ENCODE measurements around the gene PRDX2. TPM values are rescaled to one million over a fixed set of nuclear protein-coding genes. Genes with fewer than 3 reads are reported as not detected.
A peak's percentile ranks its signal among the peaks of the same experiment; 100 is the strongest.

PRDX2 gene
- total RNA-seq, 1 donor from 2014 or later, result 235 TPM

GRCh38 chr19:12784394-12784870, 17.2 kb downstream of the PRDX2 start:
- no peak for DNase-seq (ENCODE audit: extremely low spot score, unreplicated experiment)
- Mint-ChIP-seq H3K4me1 (ENCODE audit: unreplicated experiment) (peaks cover 42% of the 10 kb centered on the region), H3K9me3 (ENCODE audit: unreplicated experiment) (no peaks in the 10 kb centered on the region), H3K4me3 (ENCODE audit: unreplicated experiment) (no peak overlapping the region), H3K36me3 (ENCODE audit: unreplicated experiment) (no peaks in the 10 kb centered on the region), H3K27ac (ENCODE audit: unreplicated experiment) (no peak overlapping the region), H3K27me3 (ENCODE audit: unreplicated experiment) (no peaks in the 10 kb centered on the region)
- no peak for TF ChIP-seq CTCF (IDR thresholded peaks at IDR 0.05)

GRCh38 chr19:12783849-12784393, 17.7 kb downstream of the PRDX2 start:
- Mint-ChIP-seq H3K27me3 (ENCODE audit: unreplicated experiment) (no peaks in the 10 kb centered on the region), H3K4me1 (ENCODE audit: unreplicated experiment) (peaks cover 42% of the 10 kb centered on the region), H3K36me3 (ENCODE audit: unreplicated experiment) (no peaks in the 10 kb centered on the region), H3K4me3 (ENCODE audit: unreplicated experiment) (peak overlapping the region; percentile 62), H3K27ac (ENCODE audit: unreplicated experiment) (no peak overlapping the region), H3K9me3 (ENCODE audit: unreplicated experiment) (no peaks in the 10 kb centered on the region)
- no peak for TF ChIP-seq CTCF (IDR thresholded peaks at IDR 0.05)
- no peak for DNase-seq (ENCODE audit: extremely low spot score, unreplicated experiment)

- TF ChIP-seq CTCF (IDR thresholded peaks at IDR 0.05), result no peak
- H3K9me3 Mint-ChIP-seq (ENCODE audit: unreplicated experiment), result no peaks in the 10 kb centered on the region
- DNase-seq (ENCODE audit: extremely low spot score, unreplicated experiment), result no peak
- H3K4me1 Mint-ChIP-seq (ENCODE audit: unreplicated experiment), result peaks cover 42% of the 10 kb centered on the region
- peak overlapping the region; percentile 62 for H3K4me3 Mint-ChIP-seq (ENCODE audit: unreplicated experiment)
- no peak overlapping the region for H3K27ac Mint-ChIP-seq (ENCODE audit: unreplicated experiment)
- no peaks in the 10 kb centered on the region for H3K36me3 Mint-ChIP-seq (ENCODE audit: unreplicated experiment)
- H3K27me3 Mint-ChIP-seq (ENCODE audit: unreplicated experiment), result no peaks in the 10 kb centered on the region
Observed at GRCh38 chr19:12783291-12783848, 18.2 kb downstream of the PRDX2 start.

GRCh38 chr19:12782424-12783290, 18.9 kb downstream of the PRDX2 start:
- Mint-ChIP-seq H3K36me3 (ENCODE audit: unreplicated experiment) (no peaks in the 10 kb centered on the region), H3K9me3 (ENCODE audit: unreplicated experiment) (no peaks in the 10 kb centered on the region), H3K4me1 (ENCODE audit: unreplicated experiment) (peaks cover 40% of the 10 kb centered on the region), H3K27ac (ENCODE audit: unreplicated experiment) (peak overlapping the region; percentile 85), H3K27me3 (ENCODE audit: unreplicated experiment) (no peaks in the 10 kb centered on the region), H3K4me3 (ENCODE audit: unreplicated experiment) (peak overlapping the region; percentile 70)
- DNase-seq (ENCODE audit: extremely low spot score, unreplicated experiment), result no peak
- TF ChIP-seq CTCF (IDR thresholded peaks at IDR 0.05), result no peak

- no peak for TF ChIP-seq CTCF (IDR thresholded peaks at IDR 0.05)
- no peak for DNase-seq (ENCODE audit: extremely low spot score, unreplicated experiment)
- Mint-ChIP-seq H3K36me3 (ENCODE audit: unreplicated experiment) (no peaks in the 10 kb centered on the region), H3K9me3 (ENCODE audit: unreplicated experiment) (no peaks in the 10 kb centered on the region), H3K4me3 (ENCODE audit: unreplicated experiment) (peak overlapping the region; percentile 70), H3K4me1 (ENCODE audit: unreplicated experiment) (peaks cover 44% of the 10 kb centered on the region), H3K27me3 (ENCODE audit: unreplicated experiment) (no peaks in the 10 kb centered on the region), H3K27ac (ENCODE audit: unreplicated experiment) (peak overlapping the region; percentile 85)
Observed at GRCh38 chr19:12782174-12782423, 19.5 kb downstream of the PRDX2 start.
